Muscle layer of duodenum (tissue), 2 donors: ENCODE data around the gene PRR30.

Experiments
- H3K27ac ChIP-seq: one replicate; pipeline ENCODE4 v1.7.0; 2013; ENCODE audit warnings: mild to moderate bottlenecking, low read length
- H3K27me3 ChIP-seq: one replicate; pipeline ENCODE4 v1.7.0; 2013; ENCODE audit warnings: low read depth, mild to moderate bottlenecking, control low read depth, low read length
- H3K36me3 ChIP-seq, 2 donors: one replicate each; pipeline ENCODE4 v1.7.0; 2013; ENCODE audit warnings: low read length in 2 of 2, control low read depth in 1 of 2, mild to moderate bottlenecking in 1 of 2; ENCODE audit not compliant: insufficient read depth in 2 of 2, control insufficient read depth in 1 of 2
- H3K4me1 ChIP-seq, 2 donors: one replicate each; pipeline ENCODE4 v1.7.0; 2013; ENCODE audit warnings: low read length in 2 of 2, mild to moderate bottlenecking in 2 of 2, control low read depth in 1 of 2, moderate library complexity in 1 of 2; ENCODE audit not compliant: insufficient read depth in 2 of 2, control insufficient read depth in 1 of 2
- H3K4me3 ChIP-seq, 2 donors: one replicate each; pipeline ENCODE4 v1.7.0; 2013; ENCODE audit warnings: low read length in 2 of 2, low read depth in 1 of 2, mild to moderate bottlenecking in 1 of 2
- H3K9me3 ChIP-seq, 2 donors: one replicate each; pipeline ENCODE4 v1.7.0; 2013; ENCODE audit warnings: low read length in 2 of 2, control low read depth in 1 of 2, mild to moderate bottlenecking in 1 of 2; ENCODE audit not compliant: control insufficient read depth in 1 of 2
- donor health status: healthy.

PRR30 gene

DNA sequence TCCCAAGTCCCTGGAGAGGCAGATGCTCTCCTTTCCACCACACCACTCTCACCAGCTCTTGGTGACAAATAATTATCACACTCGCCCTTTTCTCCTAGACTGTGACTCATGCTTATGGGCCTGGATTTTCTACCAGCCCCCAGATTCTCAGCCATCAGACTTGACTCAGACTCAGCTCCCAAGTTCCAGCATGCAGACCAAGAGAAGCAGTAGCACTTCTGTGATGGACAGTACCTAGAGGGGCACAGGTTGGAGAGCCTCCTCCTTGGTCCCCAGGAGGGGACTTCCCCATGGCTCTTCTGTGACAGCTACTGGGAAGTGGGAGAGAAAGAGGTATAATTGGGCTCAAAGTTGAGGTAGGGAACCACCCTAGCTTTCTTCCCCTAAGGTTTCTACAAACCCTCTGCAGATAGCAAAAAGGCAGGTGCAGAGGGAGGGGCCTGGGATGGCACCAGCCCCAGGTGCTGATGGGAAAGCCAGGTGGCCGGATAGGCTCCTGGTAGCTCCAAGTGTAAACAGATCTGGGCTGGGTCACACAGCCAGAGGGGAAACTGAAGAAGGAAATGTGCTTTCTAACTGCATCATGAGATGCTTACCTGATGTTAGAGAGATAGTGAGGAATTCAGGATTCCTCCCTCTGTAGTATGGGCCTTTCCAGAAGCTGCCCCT, 13.7 kb upstream of the PRR30 start:
- no peak overlapping the region for H3K27ac ChIP-seq
- H3K27me3 ChIP-seq: no peaks in the 10 kb centered on the region

DNA sequence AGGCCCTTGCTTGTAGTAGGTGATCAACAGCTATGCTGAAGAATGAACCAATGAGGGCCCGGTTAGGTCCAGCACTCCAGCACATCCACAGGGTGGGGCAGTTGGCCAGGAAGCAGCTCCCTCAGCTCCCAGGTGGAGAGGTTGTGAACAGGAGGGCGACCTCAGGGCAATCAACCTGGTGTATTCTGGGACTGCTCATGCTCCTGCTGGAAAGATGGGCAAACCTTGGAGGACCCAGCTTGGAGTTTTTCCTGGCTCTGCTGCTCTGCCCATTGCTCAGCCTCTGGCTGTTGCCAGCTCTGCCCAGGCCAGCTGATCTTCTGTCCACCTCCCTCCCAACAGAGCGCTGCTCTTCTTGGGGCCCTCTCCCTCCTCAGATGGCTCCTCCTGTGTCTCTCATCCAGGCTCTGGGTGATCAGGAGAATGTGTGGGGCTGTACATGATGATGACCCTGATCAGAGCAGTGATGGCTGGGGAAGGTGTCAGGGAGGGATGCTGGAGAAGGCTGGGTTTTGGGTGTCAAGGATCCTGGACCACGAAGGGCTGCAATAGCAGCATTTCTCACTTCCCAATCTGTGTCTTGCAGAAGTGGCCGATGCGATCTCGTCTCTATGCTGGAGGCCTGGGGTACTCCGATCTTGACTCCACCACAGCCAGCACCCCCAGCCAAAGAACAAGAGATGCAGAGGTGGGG, 13.0 kb upstream of the PRR30 start:
- H3K27me3 ChIP-seq: no peaks in the 10 kb centered on the region
- no peaks in the 10 kb centered on the region for H3K36me3 ChIP-seq
- H3K9me3 ChIP-seq: no peaks in the 10 kb centered on the region
- H3K4me3 ChIP-seq: no peak overlapping the region
- H3K27ac ChIP-seq: no peak overlapping the region
- H3K4me1 ChIP-seq: no peaks in the 10 kb centered on the region

More for the DNA sequence above, 13.7 kb upstream of the PRR30 start:
- no peaks in the 10 kb centered on the region for H3K4me1 ChIP-seq
- no peak overlapping the region for H3K4me3 ChIP-seq
- H3K9me3 ChIP-seq: no peaks in the 10 kb centered on the region
- H3K36me3 ChIP-seq: no peaks in the 10 kb centered on the region

- H3K27me3 ChIP-seq: no peaks in the 10 kb centered on the region
- H3K36me3 ChIP-seq: no peaks in the 10 kb centered on the region
- no peak overlapping the region for H3K4me3 ChIP-seq
- H3K4me1 ChIP-seq: no peaks in the 10 kb centered on the region
- no peak overlapping the region for H3K27ac ChIP-seq
- H3K9me3 ChIP-seq: no peaks in the 10 kb centered on the region
Observed at GRCh38 chr2:27150639-27151230, 11.5 kb upstream of the PRR30 start.

GRCh38 chr2:27149570-27150405, 10.6 kb upstream of the PRR30 start:
- no peak overlapping the region for H3K27ac ChIP-seq
- no peak overlapping the region for H3K4me3 ChIP-seq

GRCh38 chr2:27148801-27149439, 9.7 kb upstream of the PRR30 start, which contains the start of gene TCF23:
Gene TCF23 (plus strand): TSS chr2:27149004. CDS start chr2:27149134, 130 bp downstream.
- no peaks in the 10 kb centered on the region for H3K27me3 ChIP-seq
- H3K27ac ChIP-seq: no peak within 1 kb of the TSS
- H3K4me1 ChIP-seq: no peaks in the 10 kb centered on the region
- H3K9me3 ChIP-seq: no peaks in the 10 kb centered on the region
- no peak within 1 kb of the TSS for H3K4me3 ChIP-seq
- no peaks in the 10 kb centered on the region for H3K36me3 ChIP-seq

More at GRCh38 chr2:27149570-27150405, 10.6 kb upstream of the PRR30 start:
- Histone ChIP-seq H3K4me1 (no peaks in the 10 kb centered on the region), H3K9me3 (no peaks in the 10 kb centered on the region), H3K36me3 (no peaks in the 10 kb centered on the region), H3K27me3 (no peaks in the 10 kb centered on the region)

- no peaks in the 10 kb centered on the region for H3K27me3 ChIP-seq
Observed at GRCh38 chr2:27147935-27148334, 8.7 kb upstream of the PRR30 start.

GRCh38 chr2:27145682-27146081, 6.5 kb upstream of the PRR30 start:
- Histone ChIP-seq H3K27me3 (no peaks in the 10 kb centered on the region), H3K4me1 (no peaks in the 10 kb centered on the region), H3K36me3 (no peaks in the 10 kb centered on the region), H3K9me3 (no peaks in the 10 kb centered on the region), H3K4me3 (no peak overlapping the region), H3K27ac (no peak overlapping the region)

More at GRCh38 chr2:27147935-27148334, 8.7 kb upstream of the PRR30 start:
- Histone ChIP-seq H3K36me3 (no peaks in the 10 kb centered on the region), H3K27ac (no peak overlapping the region), H3K4me1 (no peaks in the 10 kb centered on the region), H3K4me3 (no peak overlapping the region), H3K9me3 (no peaks in the 10 kb centered on the region)

DNA sequence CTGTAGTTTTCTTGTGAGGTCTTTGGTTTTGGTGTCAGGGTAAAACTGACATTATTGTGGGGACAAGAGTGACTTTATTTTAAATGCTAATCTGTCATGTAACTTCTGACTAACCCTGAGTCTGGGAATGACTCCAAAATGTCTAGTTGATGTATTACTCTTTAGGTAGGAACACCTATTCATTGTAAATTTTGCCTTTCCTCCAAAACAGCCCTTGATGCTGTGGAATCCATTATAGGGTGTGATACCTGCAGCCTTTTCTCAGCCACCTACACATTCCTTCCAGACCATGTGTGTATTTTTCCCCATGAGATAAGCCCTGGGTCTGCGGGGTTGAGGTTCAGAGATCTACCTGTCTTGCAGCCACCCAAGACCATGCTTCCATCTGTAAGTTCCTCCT, 4.1 kb upstream of the PRR30 start:
- H3K4me1 ChIP-seq: no peaks in the 10 kb centered on the region
- H3K4me3 ChIP-seq: no peak overlapping the region
- H3K27me3 ChIP-seq: no peaks in the 10 kb centered on the region
- H3K27ac ChIP-seq: no peak overlapping the region
- H3K9me3 ChIP-seq: no peaks in the 10 kb centered on the region
- no peaks in the 10 kb centered on the region for H3K36me3 ChIP-seq

DNA sequence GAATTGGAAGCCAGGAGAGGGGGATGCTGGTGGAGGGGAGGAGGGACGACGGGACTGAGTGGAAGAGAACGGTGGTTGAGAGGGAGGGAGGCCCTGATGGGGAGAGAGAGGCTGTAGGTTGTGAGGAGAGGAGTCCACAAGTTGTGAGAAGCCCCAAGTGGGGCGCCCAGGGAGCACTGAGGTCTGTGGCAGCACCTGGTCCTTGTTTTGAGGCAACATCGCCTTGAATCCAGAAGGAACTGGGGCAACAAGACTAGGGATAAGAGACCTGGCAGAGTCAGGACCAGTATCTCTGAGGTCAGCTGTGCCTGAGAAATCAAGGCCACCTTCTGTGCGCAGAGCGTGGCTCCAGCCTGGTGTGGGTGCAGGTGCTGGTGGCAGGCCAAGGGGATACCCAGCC, 1.1 kb downstream of the PRR30 start:
- no peak overlapping the region for H3K27ac ChIP-seq
- H3K4me1 ChIP-seq: peaks cover 6 to 8% of the 10 kb centered on the region in 2 donors
- H3K36me3 ChIP-seq: no peaks in the 10 kb centered on the region
- H3K4me3 ChIP-seq: no peak overlapping the region
- no peaks in the 10 kb centered on the region for H3K9me3 ChIP-seq
- H3K27me3 ChIP-seq: no peaks in the 10 kb centered on the region

DNA sequence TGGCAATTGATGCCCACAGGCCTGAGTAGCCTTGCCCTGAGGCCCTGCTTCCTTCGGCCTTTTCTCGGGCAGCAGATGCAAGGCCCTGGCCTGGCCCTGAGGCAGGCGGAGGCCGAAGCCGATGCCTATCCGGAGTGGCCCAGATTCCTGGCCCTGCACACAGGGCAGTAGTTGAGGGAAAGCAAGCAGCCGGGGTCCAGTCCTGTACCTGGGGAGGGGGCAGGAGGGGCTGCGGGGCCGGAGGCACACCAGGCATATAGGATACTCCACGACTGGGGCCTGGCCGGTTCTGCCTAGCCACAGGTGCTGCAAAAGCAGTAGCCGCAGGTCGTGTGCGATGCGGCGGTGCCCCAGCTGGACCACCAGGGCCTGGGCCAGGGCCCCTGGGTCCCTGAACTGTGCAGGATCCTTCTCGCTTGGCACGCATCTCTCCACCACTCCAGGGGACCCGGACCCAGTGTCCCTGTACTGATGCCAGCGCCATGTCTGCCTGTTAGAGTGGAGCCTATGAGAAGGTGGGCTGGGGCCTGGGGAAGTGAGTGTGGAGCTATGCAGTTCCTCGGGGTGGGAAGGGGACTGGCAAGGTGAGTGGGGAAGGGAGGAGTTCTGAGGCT, 1.8 kb downstream of the PRR30 start:
- H3K36me3 ChIP-seq: peaks cover 0 to 2% of the 10 kb centered on the region in 2 donors
- no peak overlapping the region for H3K4me3 ChIP-seq
- no peak overlapping the region for H3K27ac ChIP-seq
- H3K9me3 ChIP-seq: no peaks in the 10 kb centered on the region
- H3K4me1 ChIP-seq: peaks cover 13 to 15% of the 10 kb centered on the region in 2 donors
- no peaks in the 10 kb centered on the region for H3K27me3 ChIP-seq
